HG03060 (cell line): Measurements from ENCODE around the gene DNMBP.
"Not testable (repeated sequence)": the region's sequence is repeated elsewhere in the genome, so short reads cannot be mapped to it uniquely, and the experiment has no call there.

Source experiments
- ATAC-seq: cut with Tn5 transposase; IDR thresholded peaks from one replicate; pipeline ENCODE4 v1.9.1; 2021; ENCODE audit warnings: low read depth, moderate number of reproducible peaks; ENCODE audit not compliant: unreplicated experiment

The DNMBP gene

GRCh38 chr10:99920901-99921300 lies 88.8 kb downstream of the DNMBP start:
- no peak for ATAC-seq

- no peak for ATAC-seq
Observed at GRCh38 chr10:99920486-99920885, 89.3 kb downstream of the DNMBP start.

GRCh38 chr10:99917963-99918825 lies 91.6 kb downstream of the DNMBP start:
- no peak for ATAC-seq

GRCh38 chr10:99916776-99917175 lies 93.0 kb downstream of the DNMBP start:
- no peak for ATAC-seq

GRCh38 chr10:99915414-99915813 lies 94.3 kb downstream of the DNMBP start:
- no peak for ATAC-seq

GRCh38 chr10:99914236-99914635 lies 95.5 kb downstream of the DNMBP start:
- ATAC-seq, result no peak

- no peak for ATAC-seq
Observed at GRCh38 chr10:99913831-99914235, 95.9 kb downstream of the DNMBP start.

- no peak for ATAC-seq
Observed at GRCh38 chr10:99912041-99912440, 97.7 kb downstream of the DNMBP start.

- ATAC-seq, result no peak
Observed at GRCh38 chr10:99908512-99908911, 101.2 kb downstream of the DNMBP start.

GRCh38 chr10:99906470-99906869 lies 103.3 kb downstream of the DNMBP start:
- no peak for ATAC-seq

- no peak for ATAC-seq
Observed at GRCh38 chr10:99905971-99906370, 103.8 kb downstream of the DNMBP start.

GRCh38 chr10:99895867-99896266 lies 113.9 kb downstream of the DNMBP start:
- no peak for ATAC-seq

GRCh38 chr10:99895066-99895465 lies 114.7 kb downstream of the DNMBP start:
- not testable (repeated sequence) for ATAC-seq

- no peak for ATAC-seq
Observed at GRCh38 chr10:99894613-99895012, 115.1 kb downstream of the DNMBP start.

- no peak for ATAC-seq
Observed at GRCh38 chr10:99888622-99889021, 121.1 kb downstream of the DNMBP start.

- no peak for ATAC-seq
Observed at GRCh38 chr10:99883523-99883922, 126.2 kb downstream of the DNMBP start.

GRCh38 chr10:99881371-99881770 lies 128.4 kb downstream of the DNMBP start:
- no peak for ATAC-seq

GRCh38 chr10:99880080-99880835 lies 129.5 kb downstream of the DNMBP start:
- ATAC-seq, result no peak

- no peak for ATAC-seq
Observed at GRCh38 chr10:99875473-99875872, 134.3 kb downstream of the DNMBP start.

GRCh38 chr10:99874341-99875085 lies 135.2 kb downstream of the DNMBP start:
- ATAC-seq, result no peak

- no peak for ATAC-seq
Observed at GRCh38 chr10:99873846-99874245, 135.9 kb downstream of the DNMBP start.
